WERI-Rb-1 (cell line): ENCODE measurements around the gene LCLAT1.
"Not testable (repeated sequence)": the region's sequence is repeated elsewhere in the genome, so short reads cannot be mapped to it uniquely, and the experiment has no call there.

Source experiments
- DNase-seq: peaks from one replicate; pipeline ENCODE4 v3.0.0-alpha.2; 2020
- H3K27ac ChIP-seq: fragments of 250-450 bp; sonication (Bioruptor Pico); 2 replicates; pipeline ENCODE4 v1.5.1; 2020; ENCODE audit warnings: mild to moderate bottlenecking, moderate library complexity
- H3K27me3 ChIP-seq: fragments of 250-450 bp; sonication (Bioruptor Pico); 2 replicates; pipeline ENCODE4 v1.5.1; 2021; ENCODE audit warnings: mild to moderate bottlenecking, low read depth, moderate library complexity; ENCODE audit not compliant: insufficient read depth, severe bottlenecking
- H3K36me3 ChIP-seq: fragments of 250-450 bp; sonication (Bioruptor Pico); 2 replicates; pipeline ENCODE4 v1.5.1; 2020; ENCODE audit warnings: mild to moderate bottlenecking, moderate library complexity
- H3K4me3 ChIP-seq: 2 replicates; pipeline ENCODE4 v1.5.1; 2011; ENCODE audit warnings: low read depth, mild to moderate bottlenecking, control low read depth, low read length
- H3K9me3 ChIP-seq: fragments of 250-450 bp; sonication (Bioruptor Pico); 2 replicates; pipeline ENCODE4 v1.5.1; 2021; ENCODE audit warnings: mild to moderate bottlenecking, moderate library complexity; ENCODE audit not compliant: severe bottlenecking
- TF ChIP-seq, protein P1 (sequence below): IDR thresholded peaks from 2 replicates; pipeline ENCODE4 v1.5.1; 2011; ENCODE audit warnings: low read depth, mild to moderate bottlenecking, control low read depth, inconsistent platforms, low read length

Gene LCLAT1

DNA sequence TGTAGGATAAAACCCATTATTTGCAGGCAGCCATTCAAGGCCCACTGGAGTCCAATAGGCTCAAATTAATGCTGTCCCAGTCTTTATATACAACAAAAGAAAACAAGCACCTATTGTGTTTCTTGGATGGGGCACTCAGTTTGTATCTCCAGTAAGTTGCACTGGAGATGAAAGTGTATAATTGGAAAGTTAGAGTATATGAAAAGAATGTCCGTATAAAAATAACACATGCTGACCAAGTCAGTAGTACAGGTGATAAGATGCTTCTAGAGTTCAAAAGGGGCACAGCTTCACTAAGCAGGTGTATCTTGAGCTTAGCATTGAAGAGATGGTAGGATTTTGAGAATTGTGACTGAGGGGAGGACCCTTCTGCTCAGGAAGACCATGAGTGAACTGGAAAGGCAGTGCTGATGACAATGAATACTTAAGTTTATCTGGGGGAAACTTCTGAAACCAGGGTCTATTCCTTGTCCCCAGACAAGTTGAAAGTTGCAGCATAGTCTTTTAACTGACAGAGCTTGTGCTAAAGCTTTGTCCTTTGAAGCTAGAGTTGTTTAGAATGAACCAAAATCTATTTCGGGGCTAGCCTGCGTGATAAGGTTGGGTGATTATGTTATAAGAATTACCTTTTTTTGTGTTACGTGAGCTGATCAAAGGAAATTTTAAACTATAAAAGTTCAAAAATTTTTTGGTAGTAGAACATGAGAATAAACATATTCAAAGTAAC lies 15.2 kb downstream of the LCLAT1 start:
- no peak for DNase-seq
- Histone ChIP-seq H3K27ac (no peak overlapping the region), H3K36me3 (no peaks in the 10 kb centered on the region), H3K4me3 (no peak overlapping the region), H3K27me3 (no peaks in the 10 kb centered on the region), H3K9me3 (peaks cover 3% of the 10 kb centered on the region)
- TF ChIP-seq, protein P1, sequence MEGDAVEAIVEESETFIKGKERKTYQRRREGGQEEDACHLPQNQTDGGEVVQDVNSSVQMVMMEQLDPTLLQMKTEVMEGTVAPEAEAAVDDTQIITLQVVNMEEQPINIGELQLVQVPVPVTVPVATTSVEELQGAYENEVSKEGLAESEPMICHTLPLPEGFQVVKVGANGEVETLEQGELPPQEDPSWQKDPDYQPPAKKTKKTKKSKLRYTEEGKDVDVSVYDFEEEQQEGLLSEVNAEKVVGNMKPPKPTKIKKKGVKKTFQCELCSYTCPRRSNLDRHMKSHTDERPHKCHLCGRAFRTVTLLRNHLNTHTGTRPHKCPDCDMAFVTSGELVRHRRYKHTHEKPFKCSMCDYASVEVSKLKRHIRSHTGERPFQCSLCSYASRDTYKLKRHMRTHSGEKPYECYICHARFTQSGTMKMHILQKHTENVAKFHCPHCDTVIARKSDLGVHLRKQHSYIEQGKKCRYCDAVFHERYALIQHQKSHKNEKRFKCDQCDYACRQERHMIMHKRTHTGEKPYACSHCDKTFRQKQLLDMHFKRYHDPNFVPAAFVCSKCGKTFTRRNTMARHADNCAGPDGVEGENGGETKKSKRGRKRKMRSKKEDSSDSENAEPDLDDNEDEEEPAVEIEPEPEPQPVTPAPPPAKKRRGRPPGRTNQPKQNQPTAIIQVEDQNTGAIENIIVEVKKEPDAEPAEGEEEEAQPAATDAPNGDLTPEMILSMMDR = no peak

DNA sequence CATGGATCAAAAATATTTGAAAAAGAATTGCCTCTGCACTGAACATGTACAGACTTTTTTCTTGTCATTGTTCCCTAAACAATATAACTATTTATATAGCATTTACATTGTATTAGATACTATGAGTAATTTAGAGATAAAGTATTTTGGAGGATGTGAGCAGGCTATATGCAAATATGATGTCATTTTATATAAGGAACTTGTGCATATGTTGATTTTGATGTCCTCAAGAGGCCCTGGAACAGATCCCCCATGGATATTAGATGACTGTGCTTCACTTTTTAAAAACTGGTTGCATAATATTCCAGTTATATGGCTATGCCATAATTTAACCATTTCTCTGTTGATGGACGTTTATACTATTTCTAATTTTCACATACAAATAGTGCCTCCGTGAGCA lies 16.5 kb downstream of the LCLAT1 start:
- no peaks in the 10 kb centered on the region for H3K27me3 ChIP-seq
- peaks cover 6% of the 10 kb centered on the region for H3K9me3 ChIP-seq
- no peaks in the 10 kb centered on the region for H3K36me3 ChIP-seq
- no peak overlapping the region for H3K27ac ChIP-seq
- no peak for DNase-seq
- no peak overlapping the region for H3K4me3 ChIP-seq
- TF ChIP-seq, protein P1 = no peak

DNA sequence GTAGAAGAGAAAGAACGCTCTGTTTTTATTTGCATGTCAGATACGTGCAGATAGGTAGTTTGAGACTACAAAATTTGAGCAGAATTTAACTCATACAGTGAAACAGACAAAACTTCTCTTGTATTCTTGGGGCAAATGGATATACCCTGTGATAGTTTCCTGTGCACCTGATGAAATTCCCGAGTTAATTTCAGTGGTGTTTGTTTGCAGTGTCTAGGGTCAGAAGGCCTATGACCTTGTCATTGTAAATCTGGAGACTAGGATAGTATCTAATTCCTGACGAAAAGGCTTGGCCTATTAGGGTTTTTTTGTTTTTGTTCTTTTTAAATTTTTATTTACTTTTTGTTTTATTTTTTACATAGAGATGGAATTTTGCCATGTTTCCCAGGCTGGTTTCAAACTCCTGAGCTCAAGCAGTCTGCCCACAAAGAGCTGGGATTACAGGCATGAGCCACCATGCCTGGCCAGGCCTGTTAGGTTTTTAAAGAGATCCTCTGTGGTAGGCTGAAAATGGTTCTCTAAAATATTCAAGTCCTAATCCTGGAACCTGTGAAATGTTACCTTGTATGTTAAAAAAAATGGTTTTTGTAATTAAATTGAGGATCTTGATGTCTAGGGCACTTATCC lies 17.6 kb downstream of the LCLAT1 start:
- Histone ChIP-seq H3K9me3 (peaks cover 6% of the 10 kb centered on the region), H3K4me3 (no peak overlapping the region), H3K36me3 (no peaks in the 10 kb centered on the region), H3K27me3 (no peaks in the 10 kb centered on the region), H3K27ac (no peak overlapping the region)
- DNase-seq = no peak
- TF ChIP-seq, protein P1 = no peak

DNA sequence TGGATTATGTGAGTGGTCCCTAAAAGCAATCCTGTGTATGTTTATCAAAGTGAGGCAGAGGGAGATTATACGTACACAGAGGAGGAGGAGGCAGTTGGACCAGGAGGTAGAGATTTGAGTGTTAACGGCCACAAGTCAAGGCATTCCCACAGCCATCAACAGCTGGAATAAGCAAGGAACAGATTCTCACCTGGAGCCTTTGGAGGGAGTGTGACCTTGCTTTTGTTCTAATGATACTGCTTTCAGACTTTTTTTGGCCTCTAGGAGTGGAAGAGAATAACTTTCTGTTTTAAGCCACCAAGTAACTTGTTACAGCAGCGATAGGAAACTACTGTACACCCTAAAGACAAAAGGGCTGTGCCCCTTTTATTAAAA lies 18.1 kb downstream of the LCLAT1 start:
- no peak overlapping the region for H3K27ac ChIP-seq
- TF ChIP-seq, protein P1 = no peak
- no peak overlapping the region for H3K4me3 ChIP-seq
- no peak for DNase-seq
- H3K27me3 ChIP-seq = no peaks in the 10 kb centered on the region
- peaks cover 6% of the 10 kb centered on the region for H3K9me3 ChIP-seq
- no peaks in the 10 kb centered on the region for H3K36me3 ChIP-seq

DNA sequence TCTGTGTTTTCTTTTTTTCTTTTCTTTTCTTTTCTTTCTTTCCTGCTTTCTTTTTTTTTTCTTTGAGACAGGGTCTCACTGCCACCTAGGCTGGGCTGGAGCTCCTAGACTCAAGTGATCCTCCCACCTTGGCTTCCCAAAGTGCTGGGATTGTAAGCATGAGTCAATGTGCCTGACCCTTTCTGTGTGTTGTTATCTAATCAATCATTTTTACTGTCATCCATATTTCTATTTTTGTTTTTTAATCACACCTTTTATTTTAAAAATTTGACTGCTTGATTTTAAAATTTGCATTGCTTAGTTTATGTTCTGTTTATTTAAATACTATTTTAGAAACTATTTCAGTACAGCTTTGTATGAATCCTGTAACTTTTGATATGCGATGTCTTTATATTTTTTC lies 19.2 kb downstream of the LCLAT1 start:
- Histone ChIP-seq H3K36me3 (no peaks in the 10 kb centered on the region), H3K4me3 (no peak overlapping the region), H3K27ac (no peak overlapping the region), H3K27me3 (no peaks in the 10 kb centered on the region), H3K9me3 (peaks cover 6% of the 10 kb centered on the region)
- TF ChIP-seq, protein P1 = no peak
- DNase-seq = no peak

DNA sequence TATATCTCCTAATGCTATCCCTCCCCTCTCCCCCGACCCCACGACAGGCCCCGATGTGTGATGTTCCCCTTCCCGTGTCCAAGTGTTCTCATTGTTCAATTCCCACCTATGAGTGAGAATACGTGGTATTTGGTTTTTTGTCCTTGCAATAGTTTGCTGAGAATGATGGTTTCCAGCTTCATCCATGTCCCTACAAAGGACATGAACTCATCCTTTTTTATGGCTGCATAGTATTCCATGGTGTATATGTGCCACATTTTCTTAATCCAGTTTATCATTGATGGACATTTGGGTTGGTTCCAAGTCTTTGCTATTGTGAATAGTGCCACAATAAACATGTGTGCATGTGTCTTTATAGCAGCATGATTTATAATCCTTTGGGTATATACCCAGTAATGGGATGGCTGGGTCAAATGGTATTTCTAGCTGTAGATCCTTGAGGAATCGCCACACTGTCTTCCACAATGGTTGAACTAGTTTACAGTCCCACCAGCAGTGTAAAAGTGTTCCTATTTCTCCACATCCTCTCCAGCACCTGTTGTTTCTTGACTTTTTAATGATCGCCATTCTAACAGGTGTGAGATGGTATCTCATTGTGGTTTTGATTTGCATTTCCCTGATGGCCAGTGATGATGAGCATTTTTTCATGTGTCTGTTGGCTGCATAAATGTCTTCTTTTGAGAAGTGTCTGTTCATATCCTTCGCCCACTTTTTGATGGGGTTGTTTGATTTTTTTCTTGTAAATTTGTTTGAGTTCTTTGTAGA lies 20.2 kb downstream of the LCLAT1 start:
- not testable (repeated sequence) for H3K4me3 ChIP-seq

More for the DNA sequence above, 20.2 kb downstream of the LCLAT1 start:
- not testable (repeated sequence) for DNase-seq, H3K27me3 ChIP-seq, H3K36me3 ChIP-seq, H3K27ac ChIP-seq, H3K9me3 ChIP-seq
